Measurements from ENCODE around the gene C14orf93. TPM values are rescaled to one million over a fixed set of nuclear protein-coding genes. Genes with fewer than 3 reads are reported as not detected.

The C14orf93 gene
- total RNA-seq, 4 donors from 2014 or later = 3.7 to 16.2 (median 6.7) TPM

DNA sequence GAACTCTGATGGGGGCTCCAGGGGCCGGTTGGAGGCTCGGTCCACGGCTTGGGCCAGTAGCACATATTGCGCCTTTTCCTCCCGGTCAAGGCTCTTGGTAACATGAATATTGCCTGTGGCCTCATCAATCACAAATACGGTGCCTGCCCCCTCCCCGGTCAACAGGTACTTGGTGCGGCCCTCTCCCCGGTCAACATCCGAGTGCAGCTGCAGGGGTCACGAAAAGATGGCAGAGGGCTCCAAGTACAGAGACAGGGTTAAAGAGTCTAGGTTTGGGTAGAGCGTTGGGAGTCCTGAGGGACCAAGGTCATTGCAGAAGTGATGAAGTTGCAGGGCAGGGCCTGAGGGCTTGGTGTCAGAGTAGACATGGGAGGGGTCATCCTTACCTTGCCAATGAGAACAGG lies 45.2 kb upstream of the C14orf93 start:
- ATAC-seq (no peak), DNase-seq (no peak)
- no peaks in the 10 kb centered on the region for H3K9me3 ChIP-seq
- H3K36me3 ChIP-seq = peaks cover 0 to 16% of the 10 kb centered on the region in 2 donors
- peaks cover 3 to 8% of the 10 kb centered on the region in 2 donors for H3K4me1 ChIP-seq
- no peaks in the 10 kb centered on the region for H3K27me3 ChIP-seq
- no peak for TF ChIP-seq POLR2A (IDR thresholded peaks at IDR 0.05)
- TF ChIP-seq, protein P1, sequence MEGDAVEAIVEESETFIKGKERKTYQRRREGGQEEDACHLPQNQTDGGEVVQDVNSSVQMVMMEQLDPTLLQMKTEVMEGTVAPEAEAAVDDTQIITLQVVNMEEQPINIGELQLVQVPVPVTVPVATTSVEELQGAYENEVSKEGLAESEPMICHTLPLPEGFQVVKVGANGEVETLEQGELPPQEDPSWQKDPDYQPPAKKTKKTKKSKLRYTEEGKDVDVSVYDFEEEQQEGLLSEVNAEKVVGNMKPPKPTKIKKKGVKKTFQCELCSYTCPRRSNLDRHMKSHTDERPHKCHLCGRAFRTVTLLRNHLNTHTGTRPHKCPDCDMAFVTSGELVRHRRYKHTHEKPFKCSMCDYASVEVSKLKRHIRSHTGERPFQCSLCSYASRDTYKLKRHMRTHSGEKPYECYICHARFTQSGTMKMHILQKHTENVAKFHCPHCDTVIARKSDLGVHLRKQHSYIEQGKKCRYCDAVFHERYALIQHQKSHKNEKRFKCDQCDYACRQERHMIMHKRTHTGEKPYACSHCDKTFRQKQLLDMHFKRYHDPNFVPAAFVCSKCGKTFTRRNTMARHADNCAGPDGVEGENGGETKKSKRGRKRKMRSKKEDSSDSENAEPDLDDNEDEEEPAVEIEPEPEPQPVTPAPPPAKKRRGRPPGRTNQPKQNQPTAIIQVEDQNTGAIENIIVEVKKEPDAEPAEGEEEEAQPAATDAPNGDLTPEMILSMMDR (IDR thresholded peaks at IDR 0.05 in 4 of 5, conservative IDR thresholded peaks at IDR 0.05 in 1 of 5) = no peak
- H3K4me3 ChIP-seq = no peak overlapping the region
- intact Hi-C loops (cut with DNase I; ENCODE audit: low total_unique reads) (loop anchor here (5.0 kb wide), 1 partner anchor 123 kb away; no protein-coding TSS in a partner anchor), in situ Hi-C loops (cut with MboI; ENCODE audit: low sequenced_read_pairs in 4 of 4) (no loop called here)
- H3K27ac ChIP-seq = no peak overlapping the region

DNA sequence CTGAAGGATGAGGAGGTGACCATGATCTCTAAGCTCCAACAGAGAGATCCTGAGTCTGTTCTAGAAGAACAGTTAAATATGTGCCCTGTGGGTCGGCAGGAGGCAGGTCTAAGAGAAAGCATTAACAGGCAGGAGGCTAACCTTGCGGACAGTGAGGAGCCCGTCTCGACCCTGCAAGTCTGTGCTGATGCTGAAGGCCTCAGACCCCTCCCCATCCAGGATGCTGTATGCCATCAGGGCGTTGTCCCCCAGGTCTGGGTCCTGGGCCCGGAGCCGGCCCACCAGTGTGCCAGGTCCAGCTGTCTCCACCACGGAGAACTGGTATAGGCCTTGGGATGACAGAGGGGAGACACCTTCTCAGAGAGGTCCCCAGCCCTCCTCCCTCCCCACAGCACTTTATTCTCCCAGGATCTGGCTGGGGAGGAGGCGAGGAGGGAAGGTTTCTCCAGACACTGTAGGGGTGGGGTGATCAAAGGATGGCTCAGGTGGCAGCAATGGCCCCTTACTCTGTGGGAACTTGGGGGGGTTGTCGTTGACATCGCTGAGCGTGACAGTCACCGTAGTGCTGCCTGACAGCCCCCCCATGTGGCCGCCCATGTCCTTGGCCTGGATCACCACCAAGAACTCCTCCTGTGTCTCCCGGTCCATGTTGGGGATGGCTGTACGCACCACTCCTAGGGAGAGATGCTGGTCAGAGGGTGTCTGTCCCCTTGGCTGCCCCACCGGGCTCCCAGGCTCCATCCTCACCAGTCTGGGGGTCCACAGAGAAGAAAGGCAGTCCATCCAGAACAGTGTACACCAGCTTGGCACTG lies 44.3 kb upstream of the C14orf93 start:
- in situ Hi-C loops (cut with MboI; ENCODE audit: low sequenced_read_pairs in 4 of 4) (loop anchor here in 2 of 4 donors (5.0 kb wide), 2 partner anchors 62 to 67 kb away; no protein-coding TSS in a partner anchor), intact Hi-C loops (cut with DNase I; ENCODE audit: low total_unique reads) (no loop called here)
- TF ChIP-seq POLR2A (IDR thresholded peaks at IDR 0.05) = no peak
- TF ChIP-seq, protein P1 (IDR thresholded peaks at IDR 0.05 in 4 of 5, conservative IDR thresholded peaks at IDR 0.05 in 1 of 5) = peak in 2 of 5 experiments; percentile 13 to 24
- Histone ChIP-seq H3K9me3 (no peaks in the 10 kb centered on the region), H3K4me3 (no peak overlapping the region), H3K27ac (no peak overlapping the region), H3K36me3 (peaks cover 0 to 7% of the 10 kb centered on the region in 2 donors), H3K4me1 (peaks cover 3 to 8% of the 10 kb centered on the region in 2 donors), H3K27me3 (no peaks in the 10 kb centered on the region)
- ATAC-seq (no peak), DNase-seq (no peak)

DNA sequence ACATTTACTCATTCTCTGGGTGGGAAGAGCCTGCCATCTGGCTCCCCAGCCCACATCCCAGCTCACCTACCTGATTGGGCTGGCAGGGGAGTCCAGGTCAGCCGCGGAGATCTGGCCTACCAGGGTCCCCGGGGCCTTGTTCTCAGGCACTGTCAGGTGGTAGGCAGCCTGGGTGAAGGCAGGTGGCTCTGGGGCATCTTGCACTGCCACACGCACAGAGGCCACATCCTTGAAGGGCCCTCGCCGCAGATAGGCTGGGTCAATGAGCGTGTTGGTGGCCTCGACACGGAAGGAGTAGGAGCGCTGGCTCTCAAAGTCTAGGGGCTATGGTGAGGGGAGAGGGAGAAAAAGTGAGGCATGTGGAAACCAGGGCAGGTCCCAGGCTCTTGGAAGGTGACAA lies 43.5 kb upstream of the C14orf93 start:
- TF ChIP-seq, protein P1 (IDR thresholded peaks at IDR 0.05 in 4 of 5, conservative IDR thresholded peaks at IDR 0.05 in 1 of 5) = no peak
- no peak for TF ChIP-seq POLR2A (IDR thresholded peaks at IDR 0.05)
- Histone ChIP-seq H3K36me3 (no peaks in the 10 kb centered on the region), H3K27me3 (no peaks in the 10 kb centered on the region), H3K9me3 (no peaks in the 10 kb centered on the region), H3K27ac (no peak overlapping the region), H3K4me1 (peaks cover 3 to 8% of the 10 kb centered on the region in 2 donors), H3K4me3 (no peak overlapping the region)
- intact Hi-C loops (cut with DNase I; ENCODE audit: low total_unique reads) (no loop called here), in situ Hi-C loops (cut with MboI; ENCODE audit: low sequenced_read_pairs in 4 of 4) (loop anchor here in 2 of 4 donors (5.0 kb wide), 2 partner anchors 61 to 66 kb away; no protein-coding TSS in a partner anchor)
- ATAC-seq = no peak
- no peak for DNase-seq

DNA sequence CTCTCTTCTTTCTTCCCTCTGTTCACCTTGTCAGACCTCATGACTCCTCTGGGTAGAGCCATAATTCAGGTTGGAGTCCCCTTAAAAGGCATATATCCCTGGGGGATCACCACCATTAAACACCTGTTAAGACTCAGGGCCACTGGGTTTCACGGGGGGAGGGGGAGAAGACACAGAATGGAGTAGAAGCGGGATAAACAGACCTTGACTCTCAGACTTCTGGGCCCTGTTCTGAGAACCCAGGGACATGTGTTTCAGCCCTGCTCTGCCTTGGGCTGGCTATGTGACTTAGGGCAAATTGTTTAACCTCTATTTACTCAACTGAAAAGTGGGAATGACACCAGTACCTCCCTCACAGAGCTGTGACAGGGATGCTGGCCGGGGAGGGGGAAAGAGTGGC lies 42.7 kb upstream of the C14orf93 start:
- Histone ChIP-seq H3K4me3 (no peak overlapping the region), H3K36me3 (no peaks in the 10 kb centered on the region), H3K27ac (no peak overlapping the region), H3K4me1 (peaks cover under 1 to 8% of the 10 kb centered on the region in 2 donors), H3K9me3 (no peaks in the 10 kb centered on the region), H3K27me3 (no peaks in the 10 kb centered on the region)
- in situ Hi-C loops (cut with MboI; ENCODE audit: low sequenced_read_pairs in 4 of 4) = loop anchor here in 2 of 4 donors (5.0 kb wide), 2 partner anchors 60 to 65 kb away; no protein-coding TSS in a partner anchor
- no peak for DNase-seq
- intact Hi-C loops (cut with DNase I; ENCODE audit: low total_unique reads) = no loop called here
- TF ChIP-seq, protein P1 (IDR thresholded peaks at IDR 0.05 in 4 of 5, conservative IDR thresholded peaks at IDR 0.05 in 1 of 5) = no peak
- TF ChIP-seq POLR2A (IDR thresholded peaks at IDR 0.05) = no peak
- ATAC-seq = no peak

Measured in gastrocnemius medialis (tissue), 4 donors.